T-cell (primary cell): ENCODE results near the gene ZNF860. TPM values are rescaled to one million over a fixed set of nuclear protein-coding genes. Genes with fewer than 3 reads are reported as not detected.
A peak's percentile ranks its signal among the peaks of the same experiment; 100 is the strongest.

Experiments used
- ATAC-seq, 4 experiments: fragments of 200-7000 bp in 3 of 4; fragments of 150-1000 bp in 1 of 4; cut with Tn5 transposase; replicated peaks in 1 of 4; 1 replicate in 3 of 4; 2 replicates in 1 of 4; pipeline ENCODE4 v1.10.0; 2021; ENCODE audit warnings: moderate library complexity in 3 of 4, mild to moderate bottlenecking in 2 of 4, moderate number of reproducible peaks in 1 of 4
- CTCF ChIA-PET, 2 donors: fragments of 300-600 bp; sonication (Branson Sonifier 250); formaldehyde crosslinking; loops; one replicate each; lab custom pipeline; 2022; ENCODE audit warnings: antibody characterized with exemption in 2 of 2; lab: Charles Lee
- POLR2A ChIA-PET, 2 donors: fragments of 300-600 bp; sonication (Branson Sonifier 250); formaldehyde crosslinking; loops; one replicate each; lab custom pipeline; 2022; ENCODE audit warnings: antibody characterized with exemption in 2 of 2; lab: Charles Lee
- DNase-seq, 35 experiments: peaks; one replicate each; pipeline versions ENCODE4 v3.0.0 to v3.0.0-alpha.2; 2013 to 2023
- H3K27ac ChIP-seq: one replicate; pipeline ENCODE4 v1.5.1; 2013; ENCODE audit warnings: low read length
- H3K27me3 ChIP-seq, 2 experiments: replicated peaks in 1 of 2; 1 replicate in 1 of 2; 2 replicates in 1 of 2; pipeline versions ENCODE4 v1.6.1 to v1.7.0; 2013; ENCODE audit warnings: low read length in 1 of 2, mixed read lengths in 1 of 2; ENCODE audit not compliant: control insufficient read depth in 2 of 2, insufficient read depth in 2 of 2; ENCODE audit errors: extremely low read depth in 1 of 2
- H3K36me3 ChIP-seq, 2 donors: 1 replicate in 1 of 2; 2 replicates in 1 of 2; pipeline versions ENCODE4 v1.6.1 to v1.7.0; 2013; ENCODE audit warnings: low read length in 1 of 2; ENCODE audit not compliant: control insufficient read depth in 2 of 2, insufficient read depth in 1 of 2; ENCODE audit errors: extremely low read depth in 1 of 2
- H3K4me1 ChIP-seq, 2 experiments: 1 replicate in 1 of 2; 2 replicates in 1 of 2; pipeline versions ENCODE4 v1.6.1 to v1.7.0; 2013; ENCODE audit warnings: low read length in 2 of 2, mixed read lengths in 1 of 2; ENCODE audit not compliant: insufficient read depth in 2 of 2, control insufficient read depth in 1 of 2; ENCODE audit errors: extremely low read depth in 1 of 2
- H3K4me3 ChIP-seq, 2 donors: 1 replicate in 1 of 2; 2 replicates in 1 of 2; pipeline versions ENCODE4 v1.5.1 to v1.7.0; 2013; ENCODE audit warnings: mild to moderate bottlenecking in 2 of 2, low read length in 1 of 2, moderate library complexity in 1 of 2; ENCODE audit not compliant: control insufficient read depth in 1 of 2; ENCODE audit errors: extremely low read depth in 1 of 2
- H3K9me3 ChIP-seq: 2 replicates; pipeline ENCODE4 v1.7.0; 2013
- H3K27ac Mint-ChIP-seq, 2 donors: one replicate each; pipeline ENCODE4 v1.8.0; 2020 to 2021; ENCODE audit warnings: mild to moderate bottlenecking in 2 of 2, mixed read lengths in 2 of 2
- H3K27me3 Mint-ChIP-seq, 2 donors: one replicate each; pipeline ENCODE4 v1.8.0; 2021 to 2022; ENCODE audit warnings: mixed read lengths in 2 of 2
- H3K36me3 Mint-ChIP-seq: one replicate; pipeline ENCODE4 v1.8.0; 2021; ENCODE audit warnings: mixed read lengths
- H3K4me1 Mint-ChIP-seq, 3 donors: one replicate each; pipeline ENCODE4 v1.8.0; 2020 to 2022; ENCODE audit warnings: mixed read lengths in 3 of 3, mild to moderate bottlenecking in 1 of 3
- H3K4me3 Mint-ChIP-seq, 3 donors: one replicate each; pipeline ENCODE4 v1.8.0; 2020 to 2022; ENCODE audit warnings: mild to moderate bottlenecking in 3 of 3, mixed read lengths in 3 of 3, moderate library complexity in 3 of 3
- H3K9me3 Mint-ChIP-seq, 3 donors: one replicate each; pipeline ENCODE4 v1.8.0; 2020 to 2022; ENCODE audit warnings: mixed read lengths in 3 of 3
- WGBS: methylation state at CpG from one replicate; pipeline ENCODE4 v1.1.5; 2013; ENCODE audit warnings: missing lambda C conversion rate; ENCODE audit not compliant: insufficient coverage; 5-methylcytosine and 5-hydroxymethylcytosine counted together
- total RNA-seq, 35 experiments: library from RNA in 6 of 35; stranded (reverse) in 6 of 35; fragments of 120-200 nt in 1 of 35; gene quantifications; one replicate each; pipeline versions ENCODE4 v1.2.1 to v1.2.4 and lab custom pipeline; 2013 to 2026

Gene ZNF860
- total RNA-seq, 5 donors from 2014 or later (not counting 1 experiment from before 2014, with no cell fraction given), result 0.25 to 1.3 (median 0.99) TPM; not detected in 2

GRCh38 chr3:31974471-31974870 is 7.1 kb upstream of the ZNF860 start:
- no peak overlapping the region for H3K4me3 Mint-ChIP-seq
- POLR2A ChIA-PET, result no interaction called here
- H3K4me1 ChIP-seq, result no peaks in the 10 kb centered on the region
- no peak overlapping the region for H3K27ac ChIP-seq
- H3K4me3 ChIP-seq, result no peak overlapping the region
- ATAC-seq, result no peak
- no peak overlapping the region for H3K27ac Mint-ChIP-seq
- no peaks in the 10 kb centered on the region for H3K36me3 Mint-ChIP-seq
- WGBS, result no CpG with 5 or more reads among the region's 5 CpGs
- DNase-seq, result no peak
- H3K36me3 ChIP-seq, result no peaks in the 10 kb centered on the region
- no peaks in the 10 kb centered on the region for H3K9me3 ChIP-seq
- peaks cover 32 to 36% of the 10 kb centered on the region in 2 donors for H3K27me3 Mint-ChIP-seq
- peaks cover 5 to 6% (median 5%) of the 10 kb centered on the region in 3 donors for H3K4me1 Mint-ChIP-seq
- peaks cover 5 to 11% of the 10 kb centered on the region in 2 experiments for H3K27me3 ChIP-seq
- no peaks in the 10 kb centered on the region for H3K9me3 Mint-ChIP-seq
- CTCF ChIA-PET, result no interaction called here

DNA sequence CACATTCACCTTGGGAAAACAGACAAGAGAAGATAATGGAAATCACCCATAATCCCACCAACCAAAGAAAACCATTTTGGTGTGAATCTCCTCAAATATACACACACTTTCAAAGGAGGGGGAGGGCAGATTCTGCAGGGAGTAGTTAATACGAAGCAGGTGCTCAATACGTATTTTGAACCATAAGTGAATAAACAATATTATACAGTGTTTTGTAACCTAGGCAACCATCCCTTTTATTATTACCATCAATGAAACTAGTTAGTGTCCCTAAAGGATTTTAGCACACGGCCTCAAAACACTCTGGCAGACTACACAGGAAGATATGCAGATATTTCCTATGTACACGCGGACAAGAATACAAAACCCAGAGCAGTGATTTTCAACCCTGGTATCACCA is 6.6 kb upstream of the ZNF860 start:
- DNase-seq (no peak), ATAC-seq (no peak)
- Mint-ChIP-seq H3K9me3 (no peaks in the 10 kb centered on the region), H3K36me3 (no peaks in the 10 kb centered on the region), H3K4me1 (peaks cover 8 to 9% (median 8%) of the 10 kb centered on the region in 3 donors), H3K27ac (no peak overlapping the region), H3K4me3 (no peak overlapping the region), H3K27me3 (peaks cover 35 to 39% of the 10 kb centered on the region in 2 donors)
- 67% methylated on average over 1 of the region's 5 CpGs for WGBS
- Histone ChIP-seq H3K9me3 (no peaks in the 10 kb centered on the region), H3K4me1 (peaks cover 0 to 1% of the 10 kb centered on the region in 2 experiments), H3K27me3 (peaks cover 6 to 15% of the 10 kb centered on the region in 2 experiments), H3K27ac (no peak overlapping the region), H3K36me3 (no peaks in the 10 kb centered on the region), H3K4me3 (no peak overlapping the region)
- ChIA-PET POLR2A (no interaction called here), CTCF (no interaction called here)

- no peak for DNase-seq
- no peaks in the 10 kb centered on the region for H3K9me3 Mint-ChIP-seq
- Histone ChIP-seq H3K27ac (no peak overlapping the region), H3K4me3 (no peak overlapping the region), H3K36me3 (no peaks in the 10 kb centered on the region), H3K27me3 (peaks cover 6 to 28% of the 10 kb centered on the region in 2 experiments), H3K9me3 (no peaks in the 10 kb centered on the region), H3K4me1 (peaks cover 0 to 12% of the 10 kb centered on the region in 2 experiments)
- 40% methylated on average over 1 of the region's 2 CpGs for WGBS
- ChIA-PET POLR2A (no interaction called here), CTCF (interaction anchor here in 1 of 2 donors (0.6 kb wide), 1 partner anchor 502 kb away, joined by 3 read pairs; no protein-coding TSS in a partner anchor)
- no peak overlapping the region for H3K27ac Mint-ChIP-seq
- ATAC-seq, result no peak
- no peak overlapping the region for H3K4me3 Mint-ChIP-seq
- no peaks in the 10 kb centered on the region for H3K36me3 Mint-ChIP-seq
- peaks cover 12 to 14% (median 14%) of the 10 kb centered on the region in 3 donors for H3K4me1 Mint-ChIP-seq
- H3K27me3 Mint-ChIP-seq, result peaks cover 39 to 42% of the 10 kb centered on the region in 2 donors
Observed at GRCh38 chr3:31976302-31976701, 5.2 kb upstream of the ZNF860 start.

DNA sequence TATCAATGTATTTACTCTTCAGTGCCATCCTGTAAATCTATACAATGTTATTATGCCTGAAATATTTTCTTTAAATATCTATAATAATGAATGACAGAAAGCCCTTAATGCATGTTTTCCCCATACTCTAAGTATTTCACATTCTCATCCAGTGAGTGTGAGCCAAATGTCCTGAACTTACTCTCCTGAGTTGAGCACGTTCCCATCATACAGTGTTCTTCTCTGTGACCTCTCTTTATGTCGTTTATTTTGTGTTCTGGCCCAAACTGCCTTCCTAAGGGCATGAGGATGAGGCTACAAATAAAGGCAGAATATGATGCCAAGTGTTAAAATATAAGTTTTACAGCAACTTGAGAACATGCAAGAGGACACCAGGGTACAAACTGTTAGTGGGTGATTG is 3.8 kb upstream of the ZNF860 start:
- POLR2A ChIA-PET, result no interaction called here
- Histone ChIP-seq H3K27ac (no peak overlapping the region), H3K9me3 (no peaks in the 10 kb centered on the region), H3K4me1 (peaks cover 0 to 18% of the 10 kb centered on the region in 2 experiments), H3K36me3 (no peaks in the 10 kb centered on the region), H3K4me3 (no peak overlapping the region), H3K27me3 (peaks cover 6 to 31% of the 10 kb centered on the region in 2 experiments)
- Mint-ChIP-seq H3K4me1 (peaks cover 21% of the 10 kb centered on the region in 3 donors), H3K4me3 (no peak overlapping the region), H3K27me3 (peaks cover 46 to 48% of the 10 kb centered on the region in 2 donors), H3K9me3 (no peaks in the 10 kb centered on the region), H3K27ac (no peak overlapping the region), H3K36me3 (no peaks in the 10 kb centered on the region)
- CTCF ChIA-PET, result no interaction called here
- ATAC-seq (no peak), DNase-seq (no peak)
- WGBS, result 81% methylated on average over 2 of the region's 2 CpGs

DNA sequence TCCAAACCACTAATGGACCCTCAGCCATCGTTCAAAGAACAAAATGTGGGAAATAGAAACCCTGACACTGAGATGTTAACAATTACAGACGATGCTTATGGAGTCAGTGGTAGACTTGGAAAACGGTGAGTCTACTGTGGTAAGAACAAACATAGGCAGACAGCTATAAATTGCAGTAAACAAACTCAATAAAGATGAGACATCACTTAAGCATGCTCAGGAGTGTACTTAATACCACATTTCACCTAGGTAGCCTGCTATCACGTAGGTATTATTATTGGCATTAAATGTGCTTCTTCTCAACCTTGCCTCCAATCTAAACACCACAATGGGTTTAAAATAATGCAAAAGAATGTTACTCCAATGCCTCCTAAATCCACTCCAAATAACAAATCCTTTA is 3.0 kb upstream of the ZNF860 start:
- H3K4me3 Mint-ChIP-seq, result no peak overlapping the region
- Histone ChIP-seq H3K27ac (no peak overlapping the region), H3K36me3 (no peaks in the 10 kb centered on the region), H3K4me3 (no peak overlapping the region), H3K9me3 (no peaks in the 10 kb centered on the region), H3K27me3 (peaks cover 6 to 29% of the 10 kb centered on the region in 2 experiments), H3K4me1 (peaks cover 0 to 18% of the 10 kb centered on the region in 2 experiments)
- peaks cover 51 to 54% of the 10 kb centered on the region in 2 donors for H3K27me3 Mint-ChIP-seq
- H3K27ac Mint-ChIP-seq, result no peak overlapping the region
- no peaks in the 10 kb centered on the region for H3K36me3 Mint-ChIP-seq
- no peaks in the 10 kb centered on the region for H3K9me3 Mint-ChIP-seq
- ChIA-PET CTCF (no interaction called here), POLR2A (interaction anchor here in 1 of 2 donors (0.6 kb wide), 1 partner anchor 43 kb away, joined by 5 read pairs; no protein-coding TSS in a partner anchor)
- DNase-seq (no peak), ATAC-seq (no peak)
- no CpG with 5 or more reads among the region's 4 CpGs for WGBS
- H3K4me1 Mint-ChIP-seq, result peaks cover 21% of the 10 kb centered on the region in 3 donors

GRCh38 chr3:31979001-31979697 is 2.4 kb upstream of the ZNF860 start:
- Histone ChIP-seq H3K27me3 (peaks cover 6 to 33% of the 10 kb centered on the region in 2 experiments), H3K4me1 (peaks cover 0 to 18% of the 10 kb centered on the region in 2 experiments), H3K4me3 (no peak overlapping the region), H3K36me3 (no peaks in the 10 kb centered on the region), H3K9me3 (no peaks in the 10 kb centered on the region), H3K27ac (no peak overlapping the region)
- Mint-ChIP-seq H3K27ac (peak overlapping the region in 1 of 2 donors; percentile 30), H3K27me3 (peaks cover 48 to 53% of the 10 kb centered on the region in 2 donors), H3K9me3 (no peaks in the 10 kb centered on the region), H3K4me1 (peaks cover 21% of the 10 kb centered on the region in 3 donors), H3K36me3 (no peaks in the 10 kb centered on the region), H3K4me3 (peak overlapping the region; percentile 49 to 84 (median 67))
- 0% methylated on average over 1 of the region's 5 CpGs for WGBS
- ATAC-seq (no peak), DNase-seq (no peak)
- POLR2A ChIA-PET, result no interaction called here
- CTCF ChIA-PET, result no interaction called here
